DOHH2 (cell line): ENCODE measurements around the gene CAP1.

Experiments used
- H3F3A ChIP-seq: fragments of 200-600 bp; sonication (generic), shearing (Covaris generic); 2 replicates; pipeline ENCODE4 v1.6.0; 2016; ENCODE audit warnings: antibody characterized with exemption, mild to moderate bottlenecking; ENCODE audit not compliant: control insufficient read depth, insufficient read depth
- H3K27ac ChIP-seq: fragments of 200-600 bp; sonication (generic); 2 replicates; pipeline ENCODE4 v1.5.1; 2014; ENCODE audit warnings: low read depth, mild to moderate bottlenecking, low read length, moderate library complexity
- H3K27me3 ChIP-seq: fragments of 200-600 bp; sonication (generic); 2 replicates; pipeline ENCODE4 v1.6.1; 2014; ENCODE audit warnings: mild to moderate bottlenecking, low read length, mixed read lengths; ENCODE audit not compliant: control insufficient read depth
- H3K36me3 ChIP-seq: fragments of 200-600 bp; sonication (generic); 2 replicates; pipeline ENCODE4 v1.6.1; 2014; ENCODE audit warnings: mild to moderate bottlenecking, low read length, moderate library complexity, mixed read lengths; ENCODE audit not compliant: control insufficient read depth
- H3K4me1 ChIP-seq: fragments of 200-600 bp; sonication (generic); 2 replicates; pipeline ENCODE4 v1.6.1; 2014; ENCODE audit warnings: mild to moderate bottlenecking, low read length, mixed read lengths; ENCODE audit not compliant: control insufficient read depth
- H3K4me2 ChIP-seq: fragments of 200-600 bp; sonication (generic); 2 replicates; pipeline ENCODE4 v1.6.0; 2014; ENCODE audit warnings: mild to moderate bottlenecking, low read length, moderate library complexity
- H3K4me3 ChIP-seq: fragments of 200-600 bp; sonication (generic); 2 replicates; pipeline ENCODE4 v1.5.1; 2014; ENCODE audit warnings: mild to moderate bottlenecking, low read length, mixed read lengths
- H3K79me2 ChIP-seq: fragments of 200-600 bp; sonication (generic); 2 replicates; pipeline ENCODE4 v1.6.1; 2014; ENCODE audit warnings: mild to moderate bottlenecking, low read length, mixed read lengths; ENCODE audit not compliant: control insufficient read depth
- H3K9me2 ChIP-seq: fragments of 200-600 bp; sonication (generic); replicated peaks from 2 replicates; pipeline ENCODE4 v1.6.1; 2014; ENCODE audit warnings: mild to moderate bottlenecking, low read length, mixed read lengths; ENCODE audit not compliant: control insufficient read depth
- H3K9me3 ChIP-seq: fragments of 200-600 bp; sonication (generic); 2 replicates; pipeline ENCODE4 v1.6.1; 2014; ENCODE audit warnings: antibody characterized with exemption, low read length, mixed read lengths; ENCODE audit not compliant: control insufficient read depth, insufficient read depth
- H4K20me1 ChIP-seq: fragments of 200-600 bp; sonication (generic); 2 replicates; pipeline ENCODE4 v1.6.0; 2014; ENCODE audit warnings: low read depth, mild to moderate bottlenecking, antibody characterized with exemption, low read length, moderate library complexity; ENCODE audit not compliant: control insufficient read depth, insufficient read depth
- EZH2phosphoT487 ChIP-seq: fragments of 200-600 bp; sonication (generic); IDR thresholded peaks from 2 replicates; pipeline ENCODE4 v1.6.1; 2017; ENCODE audit warnings: borderline replicate concordance, mild to moderate bottlenecking, antibody characterized with exemption, low read length, moderate library complexity, mixed read lengths
- TF ChIP-seq, protein P1 (sequence below): fragments of 200-600 bp; sonication (generic); IDR thresholded peaks from one replicate; pipeline ENCODE4 v1.5.1; 2014; ENCODE audit warnings: antibody characterized with exemption, mild to moderate bottlenecking, low read depth, low read length; ENCODE audit not compliant: poor library complexity, severe bottlenecking

Gene CAP1

DNA sequence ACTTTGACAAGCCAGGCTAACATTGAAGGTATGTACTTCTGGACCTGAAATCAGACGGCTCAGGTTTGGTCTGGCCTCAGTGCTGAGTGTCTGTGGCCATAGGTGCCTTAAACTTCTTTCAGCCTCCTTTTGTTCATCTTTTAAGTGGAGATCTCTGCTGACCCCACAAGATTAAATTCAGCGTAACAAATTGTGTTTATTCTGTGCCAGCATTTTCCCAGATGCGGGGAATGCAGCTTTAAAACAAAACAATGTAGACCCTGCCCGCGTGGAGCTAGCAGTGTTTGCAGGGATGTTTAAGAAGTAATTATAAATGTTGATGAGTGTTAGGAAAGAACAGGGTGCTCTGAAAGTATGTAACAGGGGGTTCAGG is 923 bp downstream of the CAP1 start:
- Histone ChIP-seq H3K27ac (0 out of 2 replicates have a peak overlapping the region, but pooled peaks have one; percentile 66), H3K4me1 (peaks cover 56% of the 10 kb centered on the region), H3K4me3 (peak overlapping the region; percentile 96), H3F3A (peaks cover 19% of the 10 kb centered on the region), H3K27me3 (no peaks in the 10 kb centered on the region), H3K9me2 (no peaks in the 10 kb centered on the region), H3K79me2 (peaks cover 59% of the 10 kb centered on the region), H3K9me3 (no peaks in the 10 kb centered on the region), H3K4me2 (peak overlapping the region; percentile 89), H3K36me3 (peaks cover 58% of the 10 kb centered on the region), H4K20me1 (peaks cover 4% of the 10 kb centered on the region; the same call in 1 of the 2 replicates)
- TF ChIP-seq EZH2phosphoT487, result no peak
- TF ChIP-seq, protein P1, sequence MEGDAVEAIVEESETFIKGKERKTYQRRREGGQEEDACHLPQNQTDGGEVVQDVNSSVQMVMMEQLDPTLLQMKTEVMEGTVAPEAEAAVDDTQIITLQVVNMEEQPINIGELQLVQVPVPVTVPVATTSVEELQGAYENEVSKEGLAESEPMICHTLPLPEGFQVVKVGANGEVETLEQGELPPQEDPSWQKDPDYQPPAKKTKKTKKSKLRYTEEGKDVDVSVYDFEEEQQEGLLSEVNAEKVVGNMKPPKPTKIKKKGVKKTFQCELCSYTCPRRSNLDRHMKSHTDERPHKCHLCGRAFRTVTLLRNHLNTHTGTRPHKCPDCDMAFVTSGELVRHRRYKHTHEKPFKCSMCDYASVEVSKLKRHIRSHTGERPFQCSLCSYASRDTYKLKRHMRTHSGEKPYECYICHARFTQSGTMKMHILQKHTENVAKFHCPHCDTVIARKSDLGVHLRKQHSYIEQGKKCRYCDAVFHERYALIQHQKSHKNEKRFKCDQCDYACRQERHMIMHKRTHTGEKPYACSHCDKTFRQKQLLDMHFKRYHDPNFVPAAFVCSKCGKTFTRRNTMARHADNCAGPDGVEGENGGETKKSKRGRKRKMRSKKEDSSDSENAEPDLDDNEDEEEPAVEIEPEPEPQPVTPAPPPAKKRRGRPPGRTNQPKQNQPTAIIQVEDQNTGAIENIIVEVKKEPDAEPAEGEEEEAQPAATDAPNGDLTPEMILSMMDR, result no peak

GRCh38 chr1:40042341-40042740 is 1.8 kb downstream of the CAP1 start:
- H3K4me3 ChIP-seq, result peak overlapping the region; percentile 96
- TF ChIP-seq, protein P1, result no peak
- TF ChIP-seq EZH2phosphoT487, result no peak
- H3K4me2 ChIP-seq, result peak overlapping the region; percentile 89
- H3K9me2 ChIP-seq, result no peaks in the 10 kb centered on the region
- H3K36me3 ChIP-seq, result peaks cover 64% of the 10 kb centered on the region
- H4K20me1 ChIP-seq, result peaks cover 4% of the 10 kb centered on the region; the same call in 1 of the 2 replicates
- H3K27me3 ChIP-seq, result no peaks in the 10 kb centered on the region
- H3K9me3 ChIP-seq, result no peaks in the 10 kb centered on the region
- H3F3A ChIP-seq, result peaks cover 16% of the 10 kb centered on the region
- H3K79me2 ChIP-seq, result peaks cover 68% of the 10 kb centered on the region
- peaks cover 53% of the 10 kb centered on the region for H3K4me1 ChIP-seq
- no peak overlapping the region for H3K27ac ChIP-seq

- TF ChIP-seq, protein P1, result no peak
- no peak for TF ChIP-seq EZH2phosphoT487
- no peak overlapping the region for H3K27ac ChIP-seq
- H3K4me3 ChIP-seq, result peak overlapping the region; percentile 96; the same call in 1 of the 2 replicates
- peaks cover 41% of the 10 kb centered on the region for H3K4me1 ChIP-seq
- H3K9me2 ChIP-seq, result no peaks in the 10 kb centered on the region
- H3K79me2 ChIP-seq, result peaks cover 86% of the 10 kb centered on the region
- no peaks in the 10 kb centered on the region for H3K27me3 ChIP-seq
- H3K36me3 ChIP-seq, result peaks cover 74% of the 10 kb centered on the region
- peaks cover 4% of the 10 kb centered on the region; the same call in 1 of the 2 replicates for H4K20me1 ChIP-seq
- no peaks in the 10 kb centered on the region for H3K9me3 ChIP-seq
- H3F3A ChIP-seq, result peaks cover 9% of the 10 kb centered on the region
- peak overlapping the region; percentile 89 for H3K4me2 ChIP-seq
Observed at GRCh38 chr1:40044110-40044509, 3.6 kb downstream of the CAP1 start.
